HCT116 (cell line): ENCODE data around the gene IQCF2.

Source experiments
- EGR1 ChIP-seq: IDR thresholded peaks from 2 replicates; pipeline ENCODE4 v1.6.1; 2012; ENCODE audit warnings: low read depth
- EZH2phosphoT487 ChIP-seq: fragments of 200-600 bp; IDR thresholded peaks from 2 replicates; pipeline ENCODE4 v1.6.1; 2018; ENCODE audit warnings: antibody characterized with exemption, borderline replicate concordance
- JUND ChIP-seq: IDR thresholded peaks from 2 replicates; pipeline ENCODE4 v1.6.1; 2012
- ZFX ChIP-seq: fragments of 450-650 bp; IDR thresholded peaks from 2 replicates; pipeline ENCODE4 v1.6.1; 2017
- TF ChIP-seq, protein P1 (sequence below), 3 experiments: fragments of 200-600 bp in 1 of 3; sonication (generic) in 1 of 3; IDR thresholded peaks in 2 of 3; conservative IDR thresholded peaks in 1 of 3; 2 replicates each; pipeline ENCODE4 v1.5.1; 2012 to 2017; ENCODE audit warnings: low read depth in 2 of 3, low read length in 2 of 3, antibody characterized with exemption in 1 of 3, borderline replicate concordance in 1 of 3, control low read depth in 1 of 3, mild to moderate bottlenecking in 1 of 3, mixed read lengths in 1 of 3, mixed run types in 1 of 3, moderate library complexity in 1 of 3; ENCODE audit not compliant: insufficient read depth in 1 of 3

DNA sequence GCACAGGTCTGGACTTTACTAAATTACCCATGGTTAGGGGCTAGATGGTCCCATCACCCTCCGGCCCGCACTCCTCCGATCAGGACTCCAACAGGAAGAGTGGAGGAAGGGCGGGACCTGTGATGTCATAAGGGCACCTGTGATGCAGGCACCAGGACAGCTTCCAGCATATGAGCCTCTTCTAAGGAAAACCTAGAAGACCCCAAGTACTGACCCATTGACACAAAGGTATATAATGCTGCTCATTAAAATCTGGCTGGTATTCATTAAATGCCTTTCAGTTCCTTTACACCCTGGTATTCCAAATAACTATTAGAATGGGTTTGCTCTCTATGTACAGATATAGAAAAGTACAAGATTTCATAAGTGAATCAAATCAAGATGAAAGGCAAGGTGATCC is 14.1 kb downstream of the IQCF2 start, which contains the start of gene IQCF5:
- TF ChIP-seq EZH2phosphoT487: no peak
- TF ChIP-seq, protein P1, sequence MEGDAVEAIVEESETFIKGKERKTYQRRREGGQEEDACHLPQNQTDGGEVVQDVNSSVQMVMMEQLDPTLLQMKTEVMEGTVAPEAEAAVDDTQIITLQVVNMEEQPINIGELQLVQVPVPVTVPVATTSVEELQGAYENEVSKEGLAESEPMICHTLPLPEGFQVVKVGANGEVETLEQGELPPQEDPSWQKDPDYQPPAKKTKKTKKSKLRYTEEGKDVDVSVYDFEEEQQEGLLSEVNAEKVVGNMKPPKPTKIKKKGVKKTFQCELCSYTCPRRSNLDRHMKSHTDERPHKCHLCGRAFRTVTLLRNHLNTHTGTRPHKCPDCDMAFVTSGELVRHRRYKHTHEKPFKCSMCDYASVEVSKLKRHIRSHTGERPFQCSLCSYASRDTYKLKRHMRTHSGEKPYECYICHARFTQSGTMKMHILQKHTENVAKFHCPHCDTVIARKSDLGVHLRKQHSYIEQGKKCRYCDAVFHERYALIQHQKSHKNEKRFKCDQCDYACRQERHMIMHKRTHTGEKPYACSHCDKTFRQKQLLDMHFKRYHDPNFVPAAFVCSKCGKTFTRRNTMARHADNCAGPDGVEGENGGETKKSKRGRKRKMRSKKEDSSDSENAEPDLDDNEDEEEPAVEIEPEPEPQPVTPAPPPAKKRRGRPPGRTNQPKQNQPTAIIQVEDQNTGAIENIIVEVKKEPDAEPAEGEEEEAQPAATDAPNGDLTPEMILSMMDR (IDR thresholded peaks at IDR 0.05 in 2 of 3, conservative IDR thresholded peaks at IDR 0.05 in 1 of 3; ENCODE audit: borderline replicate concordance in 1 of 3, insufficient read depth in 1 of 3, low read depth in 2 of 3, low read length in 2 of 3): no peak
- TF ChIP-seq EGR1: no peak
- TF ChIP-seq JUND: no peak
- TF ChIP-seq ZFX: no peak
